NCI-H2196 (cell line): ENCODE measurements around the gene TTLL11.
"Not testable (repeated sequence)": the region's sequence is repeated elsewhere in the genome, so short reads cannot be mapped to it uniquely, and the experiment has no call there.

ENCODE experiments used
- DNase-seq: peaks from one replicate; lab custom pipeline; 2025; ENCODE audit not compliant: unreplicated experiment; lab: John Stamatoyannopoulos, UW

Gene TTLL11

GRCh38 chr9:121798941-121799340 is 294.2 kb downstream of the TTLL11 start:
- DNase-seq: no peak

DNA sequence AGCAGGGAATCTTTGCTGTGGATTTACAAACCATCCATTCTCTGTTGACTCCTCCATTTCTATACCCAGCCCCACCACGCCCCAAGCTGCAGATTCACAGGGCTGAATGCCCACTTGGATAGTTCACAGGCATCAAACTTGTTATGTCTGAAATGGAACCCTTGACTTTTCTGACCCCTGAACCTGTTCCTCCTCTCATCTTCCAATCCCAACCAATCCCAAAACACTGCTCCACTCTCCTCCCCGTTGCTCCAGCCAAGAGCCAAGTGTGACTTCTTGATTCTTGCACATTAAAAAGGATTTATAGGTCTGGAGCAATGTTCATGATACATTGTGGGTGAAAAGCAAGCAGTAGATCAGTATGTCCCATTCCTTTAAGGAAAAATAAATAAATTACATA is 296.0 kb downstream of the TTLL11 start:
- DNase-seq: no peak

DNA sequence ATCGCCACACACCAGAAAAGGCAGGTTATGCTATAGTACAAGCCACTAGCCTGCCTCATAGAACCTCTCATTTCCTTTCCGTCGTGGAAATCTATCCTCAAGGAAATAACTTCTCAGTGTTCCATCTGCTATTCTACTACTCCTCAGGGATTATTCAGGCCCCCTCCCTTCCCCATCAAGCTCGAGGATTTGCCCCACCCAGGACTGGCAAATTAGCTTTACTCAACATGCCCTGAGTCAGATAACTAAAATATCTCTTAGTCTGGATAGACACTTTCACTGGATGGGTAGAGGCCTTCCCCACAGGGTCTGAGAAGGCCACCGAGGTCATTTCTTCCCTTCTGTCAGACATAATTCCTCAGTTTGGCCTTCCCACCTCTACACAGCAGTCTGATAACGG is 298.8 kb downstream of the TTLL11 start:
- DNase-seq: not testable (repeated sequence)

DNA sequence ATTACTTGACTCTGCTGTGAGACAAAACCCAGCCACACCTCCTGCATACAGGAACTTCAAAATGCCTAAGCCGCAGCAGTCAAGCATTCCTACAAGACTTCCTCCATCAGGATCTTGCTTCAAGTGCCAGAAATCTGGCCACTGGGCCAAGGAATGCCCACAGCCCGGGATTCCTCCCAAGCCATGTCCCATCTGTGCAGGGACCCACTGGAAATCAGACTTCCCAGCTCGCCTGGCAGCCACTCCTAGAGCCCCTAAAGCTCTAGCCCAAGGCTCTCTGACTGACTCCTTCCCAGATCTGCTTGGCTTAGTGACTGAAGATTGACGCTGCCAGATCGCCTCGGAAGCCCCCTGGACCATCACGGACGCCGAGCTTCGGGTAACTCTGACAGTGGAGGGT is 300.6 kb downstream of the TTLL11 start:
- DNase-seq: not testable (repeated sequence)

- DNase-seq: no peak
Measured at GRCh38 chr9:121790841-121791240, 302.3 kb downstream of the TTLL11 start.

DNA sequence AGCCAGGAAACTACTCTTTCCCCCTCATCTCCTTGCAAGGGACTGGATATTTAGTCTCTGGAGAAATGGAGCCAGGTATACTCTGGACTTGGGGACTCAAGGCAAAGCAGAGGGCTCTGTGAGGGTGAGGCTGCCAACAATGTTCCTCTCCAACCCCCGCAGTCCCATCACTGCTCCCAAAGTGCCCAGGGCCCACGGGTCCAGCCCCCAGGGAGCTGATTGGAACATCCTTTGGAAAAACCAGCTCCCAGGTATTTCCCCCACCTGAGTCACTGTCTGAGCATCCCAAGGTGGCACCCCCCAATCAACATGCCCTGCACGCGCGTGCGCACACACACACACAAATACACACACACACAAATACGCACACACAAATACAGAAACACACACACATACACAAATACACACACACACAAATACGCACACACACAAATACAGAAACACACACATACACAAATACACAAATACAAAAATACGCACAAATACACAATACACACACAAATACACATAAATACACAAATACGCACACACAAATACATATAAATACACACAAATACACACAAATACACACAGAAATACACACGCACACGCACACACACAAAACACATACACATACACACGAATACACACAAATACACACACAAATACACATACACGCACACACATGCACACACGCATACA is 304.3 kb downstream of the TTLL11 start:
- no peak for DNase-seq

DNA sequence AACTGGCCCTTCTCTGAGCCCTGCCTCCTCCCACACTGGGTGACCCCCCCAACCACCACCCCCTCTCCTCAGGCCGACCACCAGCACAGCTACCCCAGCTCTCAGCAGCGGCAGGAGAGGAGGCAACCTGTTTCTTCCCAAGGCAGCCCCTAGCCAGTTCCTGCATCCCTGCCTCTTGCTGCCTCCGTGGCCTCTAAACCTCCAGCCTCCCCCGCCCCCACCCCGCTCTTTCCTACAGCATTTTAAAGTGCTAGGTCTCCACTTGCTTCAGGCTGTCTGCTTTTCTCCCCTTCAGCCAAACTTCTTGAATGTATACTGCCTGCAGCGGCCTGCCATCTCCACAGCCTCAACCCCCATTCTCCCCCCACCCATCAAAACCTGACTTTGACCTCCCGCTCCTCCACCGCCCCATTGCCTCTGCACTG is 306.1 kb downstream of the TTLL11 start:
- DNase-seq: no peak

GRCh38 chr9:121786543-121786948 is 306.6 kb downstream of the TTLL11 start:
- no peak for DNase-seq

GRCh38 chr9:121785673-121786542 is 307.2 kb downstream of the TTLL11 start:
- DNase-seq: no peak

GRCh38 chr9:121784731-121785411 is 308.2 kb downstream of the TTLL11 start:
- DNase-seq: no peak

DNA sequence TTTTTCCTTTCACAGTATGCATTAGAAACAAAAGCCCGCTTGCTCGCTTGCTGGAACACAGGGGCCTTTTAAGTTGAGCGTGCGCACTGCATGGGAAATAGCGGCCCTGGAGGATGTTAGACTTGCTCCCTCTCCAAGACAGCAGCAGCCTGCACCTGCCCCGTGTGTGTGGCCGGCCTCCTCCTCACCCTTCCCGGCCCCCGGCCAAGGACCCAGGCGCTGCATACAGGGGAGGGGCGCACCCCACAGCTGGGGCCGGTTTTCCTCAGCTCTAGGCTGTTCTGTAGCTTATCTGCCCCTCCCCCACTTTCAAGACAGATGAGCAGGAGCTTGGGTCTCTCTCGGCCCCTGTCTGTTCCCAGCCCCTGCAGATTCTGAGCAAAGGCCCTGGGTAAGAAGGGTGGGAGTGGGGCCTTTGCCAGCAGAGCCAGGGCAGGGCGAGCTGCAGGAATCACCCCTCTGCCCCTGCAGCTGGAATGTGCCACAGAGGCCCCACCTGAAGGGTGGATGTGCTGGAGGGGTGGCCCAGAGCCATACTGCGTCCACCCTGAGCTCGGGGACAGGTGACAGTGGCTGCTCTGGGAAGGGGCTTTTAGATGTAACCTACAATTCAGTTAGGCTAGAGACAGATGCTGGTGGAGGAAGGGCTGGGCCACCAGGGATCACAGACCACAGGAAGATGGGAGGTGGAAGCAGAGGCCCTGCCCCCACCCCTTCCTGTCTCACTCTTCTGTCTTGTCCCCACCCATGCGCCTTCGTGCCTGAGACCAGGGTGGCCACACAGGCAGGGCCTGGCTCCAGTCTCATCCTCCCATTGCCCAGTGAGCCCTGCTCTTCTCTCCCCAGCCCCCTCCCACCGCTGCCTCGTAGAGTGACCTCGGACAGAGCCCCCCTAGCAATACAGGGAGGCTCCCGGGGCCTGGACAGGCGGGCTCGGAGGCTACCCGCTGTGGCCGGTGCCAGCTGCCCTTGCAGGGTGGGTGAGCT is 309.3 kb downstream of the TTLL11 start:
- no peak for DNase-seq

DNA sequence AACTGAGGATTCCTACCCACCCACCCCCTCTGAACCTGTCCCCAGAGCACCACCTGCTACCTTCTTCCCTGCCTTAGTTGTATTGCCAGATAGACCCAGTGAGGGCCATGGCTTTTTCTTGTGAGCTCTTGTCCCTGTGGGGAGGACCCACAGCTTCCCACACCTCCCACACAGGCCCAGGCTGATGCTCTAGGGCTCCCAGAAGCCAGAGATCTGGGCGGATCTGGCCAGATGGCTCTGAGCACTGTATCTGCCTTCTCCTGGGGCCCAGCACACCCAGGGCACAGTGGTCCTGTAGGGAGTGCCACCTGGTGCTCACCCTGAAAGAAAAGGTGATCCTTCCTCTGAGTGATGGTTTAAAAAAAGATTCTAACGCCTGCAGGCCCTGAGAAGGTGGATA is 310.0 kb downstream of the TTLL11 start:
- DNase-seq: no peak

- no peak for DNase-seq
Measured at GRCh38 chr9:121782514-121783110, 310.5 kb downstream of the TTLL11 start.

- DNase-seq: no peak
Measured at GRCh38 chr9:121781701-121782464, 311.2 kb downstream of the TTLL11 start.

- no peak for DNase-seq
Measured at GRCh38 chr9:121781145-121781548, 312.0 kb downstream of the TTLL11 start.

- no peak for DNase-seq
Measured at GRCh38 chr9:121780177-121781040, 312.7 kb downstream of the TTLL11 start.

DNA sequence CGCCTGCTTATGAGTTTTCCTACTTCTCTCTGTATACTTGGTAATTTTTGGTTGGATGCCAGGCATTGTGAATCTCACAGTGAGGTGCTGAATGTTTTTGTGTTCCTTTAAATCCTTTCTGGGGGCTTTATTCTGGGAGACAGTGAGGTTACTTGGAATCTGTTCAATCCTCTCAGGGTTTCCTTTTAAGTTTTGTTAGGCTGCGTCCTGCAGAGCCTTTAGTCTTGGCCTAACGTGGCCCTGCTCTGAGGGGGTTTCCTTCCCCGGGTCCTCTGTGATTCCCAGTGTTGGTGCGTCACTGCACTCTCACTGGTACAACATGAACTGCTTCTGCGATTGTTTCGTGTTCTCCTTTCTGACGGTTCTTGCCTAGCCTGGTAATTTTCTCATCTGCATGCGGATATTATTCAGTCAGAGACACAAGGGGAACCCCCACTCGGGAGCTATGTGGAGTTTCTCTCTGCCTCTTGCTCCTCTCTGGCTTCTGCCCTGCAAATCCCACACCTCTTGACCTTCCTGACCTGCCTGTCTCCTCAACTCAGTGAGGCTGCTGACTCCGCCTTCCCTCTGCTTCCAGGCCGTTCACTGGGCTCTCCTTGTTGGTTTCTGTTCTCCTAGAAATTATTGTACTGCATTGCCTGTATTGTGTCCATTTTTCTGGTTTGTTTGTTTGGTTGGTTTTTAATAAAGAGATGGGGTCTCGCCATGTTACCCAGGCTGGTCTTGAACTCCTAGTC is 313.6 kb downstream of the TTLL11 start:
- no peak for DNase-seq
